Muscle of back (tissue), 11 donors: Measurements from ENCODE around the gene RAD51D. TPM values are rescaled to one million over a fixed set of nuclear protein-coding genes. Genes with fewer than 3 reads are reported as not detected.
A peak's percentile ranks its signal among the peaks of the same experiment; 100 is the strongest.
"Not testable (repeated sequence)": the region's sequence is repeated elsewhere in the genome, so short reads cannot be mapped to it uniquely, and the experiment has no call there.

ENCODE experiments used
- DNase-seq, 3 donors: peaks; one replicate each; pipeline versions ENCODE4 v3.0.0 to v3.0.0-alpha.2; 2013
- polyA plus RNA-seq, 10 donors: library from polyadenylated mRNA; unstranded; fragments of 120-200 nt; gene quantifications; one replicate each; pipeline ENCODE4 v1.2.1, GENCODE V29; 2013; ENCODE audit not compliant: insufficient read length in 10 of 10

The RAD51D gene
- polyA plus RNA-seq, 10 donors: 4.4 to 8.4 (median 7.1) TPM

DNA sequence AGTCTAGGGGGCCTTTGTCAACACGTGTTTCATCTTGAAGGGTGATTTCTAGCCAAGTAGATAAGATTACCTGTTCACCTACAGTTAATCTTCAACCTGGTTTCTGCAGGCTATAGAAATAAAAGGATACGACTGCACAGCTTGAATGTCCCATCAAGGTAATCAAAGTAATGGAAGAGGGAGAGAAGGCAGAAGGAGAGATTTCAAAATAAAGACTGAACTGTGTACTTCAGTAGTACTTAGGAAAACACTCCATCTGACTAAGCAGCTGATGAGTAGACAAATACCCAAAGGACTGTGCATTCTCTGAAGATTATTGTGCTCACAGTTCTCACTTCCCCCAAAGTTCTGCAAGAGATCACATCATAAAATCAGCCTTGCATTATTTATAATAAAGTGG, 50.3 kb downstream of the RAD51D start:
- DNase-seq: no peak

GRCh38 chr17:35068249-35068648, 51.4 kb downstream of the RAD51D start:
- DNase-seq: no peak

- DNase-seq: no peak
Measured at GRCh38 chr17:35065880-35066279, 53.8 kb downstream of the RAD51D start.

- DNase-seq: no peak
Measured at GRCh38 chr17:35064516-35065215, 55.0 kb downstream of the RAD51D start.

- DNase-seq: peak; percentile 49 to 82 (median 76)
Measured at GRCh38 chr17:35063514-35064223, 56.0 kb downstream of the RAD51D start, which contains the start of gene RFFL. Gene RFFL (minus strand): TSS chr17:35063707. CDS start chr17:35026553, 37,154 bp downstream.

DNA sequence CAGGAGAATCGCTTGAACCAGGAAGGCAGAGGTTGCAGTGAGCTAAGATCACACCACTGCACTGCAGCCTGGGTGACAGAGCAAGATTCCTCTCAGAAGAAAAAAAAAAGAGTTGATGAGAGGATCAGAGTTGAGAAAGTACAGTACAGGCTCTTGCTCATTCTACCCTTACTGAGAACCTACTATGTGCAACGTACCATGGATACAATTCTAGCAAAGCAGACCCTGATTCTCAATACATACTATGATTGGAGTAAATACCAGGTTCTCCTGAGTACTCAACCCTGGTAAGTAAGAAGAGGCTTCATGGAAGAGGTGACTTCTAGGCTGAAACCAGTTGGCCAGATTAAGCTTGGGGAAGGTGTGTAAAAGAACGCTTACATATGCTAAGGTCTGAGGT, 57.4 kb downstream of the RAD51D start:
- no peak for DNase-seq

DNA sequence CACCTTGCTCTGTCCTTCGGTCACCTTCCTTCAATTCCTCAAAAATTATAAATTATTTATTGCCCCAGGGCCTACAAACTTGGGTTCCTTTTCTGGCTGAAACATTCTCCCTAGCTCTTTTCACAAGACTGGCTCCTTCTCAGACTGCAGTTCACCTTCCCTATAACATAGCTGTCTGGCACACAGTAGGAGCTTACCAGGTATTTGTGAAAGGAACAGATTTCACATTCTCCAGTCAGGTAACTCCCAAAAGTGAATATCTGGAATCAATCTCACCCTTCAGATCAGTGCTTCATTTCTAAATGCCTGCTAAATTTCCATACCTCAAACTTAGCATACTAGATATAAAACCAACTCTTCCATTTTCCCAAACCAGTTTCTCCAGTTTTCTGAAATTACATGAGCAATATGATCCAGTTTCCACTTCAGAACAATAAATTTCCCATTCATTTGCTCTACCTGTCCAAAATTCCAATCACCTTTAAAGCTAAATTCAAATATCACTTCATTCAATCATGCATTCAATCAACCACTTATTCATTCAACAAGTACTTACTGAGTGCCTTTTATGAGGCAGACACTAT, 62.2 kb downstream of the RAD51D start:
- DNase-seq: no peak

- DNase-seq: no peak
Measured at GRCh38 chr17:35056013-35056412, 63.6 kb downstream of the RAD51D start.

GRCh38 chr17:35053204-35053603, 66.5 kb downstream of the RAD51D start:
- DNase-seq: no peak

DNA sequence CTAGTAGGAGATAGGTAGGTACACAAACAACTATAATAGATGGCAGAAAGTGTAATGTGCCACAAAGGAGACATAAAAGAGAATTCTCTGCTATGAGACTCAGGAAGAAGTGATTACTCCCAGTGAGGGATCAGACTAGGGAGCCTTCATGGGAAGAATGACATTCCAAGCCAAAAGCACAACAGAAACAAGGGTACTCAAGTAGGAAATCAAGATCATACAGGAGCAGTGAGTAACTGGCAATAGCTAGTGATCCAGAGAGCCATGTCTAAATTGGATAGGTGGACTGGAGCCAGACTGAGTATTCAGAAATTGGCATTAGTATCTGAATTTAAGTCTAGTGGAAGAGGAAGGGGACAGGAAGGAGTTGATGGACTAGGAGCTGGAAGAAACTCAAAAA, 66.9 kb downstream of the RAD51D start:
- DNase-seq: no peak

GRCh38 chr17:35052241-35052610, 67.4 kb downstream of the RAD51D start:
- peak in 1 of 3 donors; percentile 16 for DNase-seq

- peak in 2 of 3 donors; percentile 19 to 46 for DNase-seq
Measured at GRCh38 chr17:35051579-35052240, 68.0 kb downstream of the RAD51D start.

GRCh38 chr17:35051183-35051578, 68.5 kb downstream of the RAD51D start:
- peak in 2 of 3 donors; percentile 16 to 37 for DNase-seq

- no peak for DNase-seq
Measured at GRCh38 chr17:35050170-35050569, 69.5 kb downstream of the RAD51D start.

DNA sequence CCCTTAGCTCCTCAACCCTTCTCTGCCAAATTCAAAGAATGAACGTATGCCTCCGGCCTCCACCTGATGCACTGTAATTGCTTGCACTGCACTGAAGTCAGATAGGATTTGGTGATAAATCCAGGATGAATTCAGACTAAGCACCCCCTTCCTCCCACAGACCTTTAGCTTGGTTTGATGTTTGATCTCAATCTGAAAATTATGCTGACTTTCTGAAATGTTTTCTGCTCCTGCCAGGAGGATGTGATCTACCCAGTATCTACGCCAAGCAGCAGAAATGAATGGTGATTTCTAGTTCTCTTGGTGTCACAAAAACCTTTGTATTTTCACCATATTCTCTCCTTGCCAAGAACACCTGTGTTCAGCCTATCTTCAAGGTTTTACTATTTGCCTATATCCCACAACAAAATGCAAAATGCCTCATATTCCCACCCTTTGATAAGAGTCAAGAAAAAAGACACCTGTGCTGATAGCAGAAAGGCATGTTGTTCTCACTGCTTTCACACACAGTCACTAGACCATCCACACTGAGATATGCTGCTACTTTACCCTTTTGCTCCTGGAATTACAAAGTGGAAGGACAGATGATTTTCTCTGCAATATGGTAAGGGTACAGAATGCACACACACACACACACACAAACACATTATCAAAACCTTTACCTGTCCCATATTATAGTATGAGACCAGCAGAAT, 70.8 kb downstream of the RAD51D start:
- DNase-seq: no peak

DNA sequence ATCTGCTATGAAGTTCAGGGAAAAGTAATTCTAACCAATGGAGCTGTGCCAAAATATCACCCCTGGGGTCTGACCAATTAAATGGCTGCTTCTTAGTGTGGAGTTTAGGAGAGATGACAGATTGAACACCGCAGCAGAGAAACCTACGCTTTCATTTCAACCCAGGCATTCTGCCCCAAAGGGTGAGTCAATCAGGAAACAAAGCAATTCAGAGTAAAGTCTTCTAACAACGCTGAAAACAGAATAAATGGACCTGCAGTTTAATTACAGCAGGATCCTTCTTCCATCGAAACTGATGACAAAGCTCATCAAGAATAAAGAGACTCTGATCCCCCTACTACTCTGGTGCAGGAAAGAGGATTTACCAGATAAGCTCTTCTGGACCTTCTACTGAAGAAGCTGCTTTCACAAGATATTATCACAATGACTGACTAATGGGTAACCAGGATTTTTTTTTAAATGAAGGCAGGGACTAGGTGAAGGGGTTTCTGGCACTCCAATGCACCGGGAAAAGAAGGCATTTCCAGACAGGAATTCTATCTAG, 72.8 kb downstream of the RAD51D start:
- peak in 2 of 3 donors; percentile 19 to 33 for DNase-seq

- DNase-seq: no peak
Measured at GRCh38 chr17:35046245-35046644, 73.4 kb downstream of the RAD51D start.

DNA sequence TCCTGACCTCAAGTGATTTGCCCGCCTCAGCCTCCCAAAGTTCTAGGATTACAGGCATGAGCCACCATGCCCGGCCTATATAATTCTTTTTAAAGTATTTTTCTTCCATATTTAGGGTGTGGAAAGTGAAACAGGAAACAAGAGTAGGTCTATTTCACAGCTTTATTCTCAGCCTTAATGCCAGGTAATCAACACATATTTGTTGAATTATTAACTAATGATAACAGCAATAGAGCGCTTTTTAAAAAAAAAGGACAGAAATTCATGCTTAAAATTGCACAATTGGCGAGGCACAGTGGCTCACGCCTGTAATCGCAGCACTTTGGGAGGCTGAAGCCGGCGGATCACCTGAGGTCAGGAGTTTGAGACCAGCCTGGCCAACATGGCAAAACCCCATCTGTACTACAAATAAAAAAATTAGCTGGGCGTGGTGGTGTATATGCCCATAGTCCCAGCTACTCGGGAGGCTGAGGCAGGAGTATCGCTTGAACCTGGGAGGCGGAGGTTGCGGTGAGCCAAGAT, 74.1 kb downstream of the RAD51D start:
- not testable (repeated sequence) for DNase-seq

GRCh38 chr17:35044181-35044580, 75.5 kb downstream of the RAD51D start:
- no peak for DNase-seq
